Thyroid gland (tissue), 4 donors: ENCODE results near the gene RBP2. TPM values are rescaled to one million over a fixed set of nuclear protein-coding genes. Genes with fewer than 3 reads are reported as not detected.

Experiments used
- DNase-seq, 2 donors: peaks; one replicate each; pipeline ENCODE4 v3.0.0-alpha.2; 2019
- H3K27ac ChIP-seq, 3 donors: fragments of 200-600 bp; sonication (generic); 1 replicate in 2 of 3; 2 replicates in 1 of 3; pipeline ENCODE4 v1.5.1; 2016 to 2019; ENCODE audit warnings: mild to moderate bottlenecking in 1 of 3, moderate library complexity in 1 of 3
- H3K27me3 ChIP-seq: fragments of 200-600 bp; sonication (generic); one replicate; pipeline ENCODE4 v1.5.1; 2019
- H3K36me3 ChIP-seq, 2 donors: fragments of 200-600 bp; sonication (generic); one replicate each; pipeline ENCODE4 v1.5.1; 2016 to 2019
- H3K4me1 ChIP-seq, 2 donors: fragments of 200-600 bp; sonication (generic); one replicate each; pipeline ENCODE4 v1.5.1; 2017 to 2019
- H3K4me3 ChIP-seq, 3 donors: fragments of 200-600 bp; sonication (generic); replicated peaks in 1 of 3; 1 replicate in 2 of 3; 2 replicates in 1 of 3; pipeline ENCODE4 v1.5.1; 2016; ENCODE audit warnings: mild to moderate bottlenecking in 1 of 3
- H3K9me3 ChIP-seq: fragments of 200-600 bp; sonication (generic); one replicate; pipeline ENCODE4 v1.5.1; 2017
- POLR2A ChIP-seq, 2 donors: fragments of 450-650 bp; IDR thresholded peaks; one replicate each; pipeline ENCODE4 v1.6.1; 2017; ENCODE audit warnings: antibody characterized with exemption in 2 of 2, mild to moderate bottlenecking in 2 of 2, moderate library complexity in 1 of 2
- WGBS, 2 donors: methylation state at CpG; one replicate each; pipeline ENCODE4 v1.1.5; 2017; 5-methylcytosine and 5-hydroxymethylcytosine counted together
- intact Hi-C: fragments of 100-400 bp; cut with DNase I; formaldehyde crosslinking; loops from one replicate; pipeline ENCODE4 v1.15.1; 2023
- total RNA-seq, 4 donors: library from RNA; depleted of rRNA; stranded (reverse); fragments of >200 nt; gene quantifications; one replicate each; pipeline ENCODE4 v1.2.3, GENCODE V29; 2016
- TF ChIP-seq, protein P1 (sequence below), 6 experiments: fragments of 200-600 bp in 3 of 6; fragments of 450-650 bp in 3 of 6; sonication (generic) in 3 of 6; IDR thresholded peaks; one replicate each; pipeline ENCODE4 v1.5.1; 2016 to 2019; ENCODE audit warnings: antibody characterized with exemption in 6 of 6, mild to moderate bottlenecking in 2 of 6, inconsistent platforms in 1 of 6, moderate library complexity in 1 of 6

RBP2 gene
- total RNA-seq, 4 donors from 2014 or later = not detected

DNA sequence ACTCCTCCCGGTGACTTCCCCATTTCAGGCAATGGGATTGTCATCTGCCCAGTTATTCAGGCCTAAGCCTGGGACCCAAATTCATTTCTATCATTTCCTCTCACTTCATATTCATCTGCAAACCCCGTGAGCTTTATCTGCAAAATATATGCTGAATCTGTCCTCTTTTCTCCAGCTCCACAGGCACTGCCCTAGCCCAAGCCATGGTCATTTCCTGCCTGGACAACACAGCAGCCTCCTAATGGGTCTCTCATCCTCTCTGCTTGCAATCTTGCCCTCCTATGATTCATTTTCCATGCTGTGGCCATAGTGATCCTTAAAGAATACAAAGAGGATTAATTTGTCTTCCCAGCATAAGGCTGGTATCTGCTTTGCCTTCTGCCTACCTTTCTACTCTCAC, 6.1 kb downstream of the RBP2 start:
- Histone ChIP-seq H3K27me3 (no peaks in the 10 kb centered on the region), H3K9me3 (no peaks in the 10 kb centered on the region), H3K27ac (no peak overlapping the region), H3K36me3 (no peaks in the 10 kb centered on the region), H3K4me1 (no peaks in the 10 kb centered on the region), H3K4me3 (no peak overlapping the region)
- no peak for DNase-seq
- no peak for TF ChIP-seq POLR2A (IDR thresholded peaks at IDR 0.05)
- TF ChIP-seq, protein P1, sequence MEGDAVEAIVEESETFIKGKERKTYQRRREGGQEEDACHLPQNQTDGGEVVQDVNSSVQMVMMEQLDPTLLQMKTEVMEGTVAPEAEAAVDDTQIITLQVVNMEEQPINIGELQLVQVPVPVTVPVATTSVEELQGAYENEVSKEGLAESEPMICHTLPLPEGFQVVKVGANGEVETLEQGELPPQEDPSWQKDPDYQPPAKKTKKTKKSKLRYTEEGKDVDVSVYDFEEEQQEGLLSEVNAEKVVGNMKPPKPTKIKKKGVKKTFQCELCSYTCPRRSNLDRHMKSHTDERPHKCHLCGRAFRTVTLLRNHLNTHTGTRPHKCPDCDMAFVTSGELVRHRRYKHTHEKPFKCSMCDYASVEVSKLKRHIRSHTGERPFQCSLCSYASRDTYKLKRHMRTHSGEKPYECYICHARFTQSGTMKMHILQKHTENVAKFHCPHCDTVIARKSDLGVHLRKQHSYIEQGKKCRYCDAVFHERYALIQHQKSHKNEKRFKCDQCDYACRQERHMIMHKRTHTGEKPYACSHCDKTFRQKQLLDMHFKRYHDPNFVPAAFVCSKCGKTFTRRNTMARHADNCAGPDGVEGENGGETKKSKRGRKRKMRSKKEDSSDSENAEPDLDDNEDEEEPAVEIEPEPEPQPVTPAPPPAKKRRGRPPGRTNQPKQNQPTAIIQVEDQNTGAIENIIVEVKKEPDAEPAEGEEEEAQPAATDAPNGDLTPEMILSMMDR (IDR thresholded peaks at IDR 0.05) = no peak
- intact Hi-C loops = no loop called here
- 86 to 89% methylated on average over 2 of the region's 2 CpGs for WGBS, 2 donors

DNA sequence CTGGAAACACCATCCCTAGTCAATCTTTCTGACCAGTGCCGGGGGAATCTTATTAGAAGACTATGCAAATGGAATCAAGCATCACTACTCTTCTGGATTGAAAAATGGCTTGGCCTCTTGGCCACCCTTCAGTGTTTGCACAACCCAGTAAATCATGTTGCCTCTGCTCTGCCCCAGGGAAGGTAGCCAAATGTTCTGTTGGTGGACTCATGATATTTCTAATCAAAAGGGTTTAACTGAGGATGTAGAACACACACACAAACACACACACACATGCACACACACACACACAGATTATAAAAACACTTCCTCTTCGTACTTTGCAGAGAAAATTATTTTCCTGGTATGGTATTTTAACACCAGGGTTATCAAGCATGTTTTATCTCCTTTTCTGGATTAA, 7.9 kb downstream of the RBP2 start:
- no peaks in the 10 kb centered on the region for H3K27me3 ChIP-seq
- TF ChIP-seq, protein P1 (IDR thresholded peaks at IDR 0.05) = no peak
- no peak for TF ChIP-seq POLR2A (IDR thresholded peaks at IDR 0.05)
- no peaks in the 10 kb centered on the region for H3K4me1 ChIP-seq
- no peaks in the 10 kb centered on the region for H3K36me3 ChIP-seq
- intact Hi-C loops = no loop called here
- no peak overlapping the region for H3K4me3 ChIP-seq
- DNase-seq = no peak
- H3K9me3 ChIP-seq = no peaks in the 10 kb centered on the region
- WGBS, 2 donors = 73 to 81% methylated on average over 2 of the region's 2 CpGs
- no peak overlapping the region for H3K27ac ChIP-seq

DNA sequence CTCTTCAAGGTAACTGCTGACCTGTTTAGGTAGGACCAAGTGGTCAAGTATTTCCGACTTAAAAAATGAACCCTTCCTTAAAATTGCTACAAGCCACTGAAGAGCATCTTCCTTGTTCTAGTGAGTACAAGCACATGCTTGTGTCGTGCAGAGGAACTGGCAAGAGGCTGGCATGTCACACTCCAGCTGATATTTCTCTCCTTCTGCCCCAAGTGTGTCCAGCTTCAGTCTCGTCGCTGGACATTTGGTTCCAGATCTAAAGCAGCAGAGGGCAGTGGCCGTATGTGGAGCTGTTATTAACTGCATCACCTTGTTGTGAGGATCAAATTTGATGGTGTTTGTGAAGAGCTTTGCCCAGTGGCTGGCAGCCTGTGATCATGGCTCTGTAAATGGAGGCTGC, 10.0 kb downstream of the RBP2 start:
- Histone ChIP-seq H3K36me3 (no peaks in the 10 kb centered on the region), H3K27me3 (no peaks in the 10 kb centered on the region), H3K27ac (no peak overlapping the region), H3K4me3 (no peak overlapping the region), H3K4me1 (no peaks in the 10 kb centered on the region), H3K9me3 (no peaks in the 10 kb centered on the region)
- intact Hi-C loops = no loop called here
- TF ChIP-seq, protein P1 (IDR thresholded peaks at IDR 0.05) = no peak
- no peak for TF ChIP-seq POLR2A (IDR thresholded peaks at IDR 0.05)
- no peak for DNase-seq
- 90 to 92% methylated on average over 5 of the region's 5 CpGs for WGBS, 2 donors

DNA sequence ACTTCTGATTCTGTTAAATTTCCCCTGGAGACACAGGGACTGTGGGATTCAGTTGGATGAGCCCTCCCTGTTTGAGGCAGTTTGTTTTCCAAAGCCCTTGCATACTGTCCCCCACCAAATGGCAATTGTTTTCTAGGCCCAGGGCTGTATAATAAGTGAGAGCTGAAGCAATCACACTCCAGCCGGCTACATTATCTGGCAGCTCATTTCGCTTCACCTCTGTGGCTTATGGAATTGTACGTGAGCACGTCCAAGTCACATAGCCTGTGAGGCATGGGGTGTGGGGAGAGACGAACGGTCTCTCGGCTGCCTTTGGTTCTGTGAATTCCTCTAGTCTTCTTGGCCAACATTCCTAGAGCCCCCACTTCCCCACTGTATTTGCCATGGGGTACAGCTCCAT, 10.7 kb downstream of the RBP2 start:
- Histone ChIP-seq H3K27ac (no peak overlapping the region), H3K27me3 (no peaks in the 10 kb centered on the region), H3K36me3 (no peaks in the 10 kb centered on the region), H3K9me3 (no peaks in the 10 kb centered on the region), H3K4me1 (no peaks in the 10 kb centered on the region), H3K4me3 (no peak overlapping the region)
- no peak for DNase-seq
- TF ChIP-seq, protein P1 (IDR thresholded peaks at IDR 0.05) = no peak
- no peak for TF ChIP-seq POLR2A (IDR thresholded peaks at IDR 0.05)
- intact Hi-C loops = no loop called here
- 91 to 96% methylated on average over 7 of the region's 7 CpGs for WGBS, 2 donors

DNA sequence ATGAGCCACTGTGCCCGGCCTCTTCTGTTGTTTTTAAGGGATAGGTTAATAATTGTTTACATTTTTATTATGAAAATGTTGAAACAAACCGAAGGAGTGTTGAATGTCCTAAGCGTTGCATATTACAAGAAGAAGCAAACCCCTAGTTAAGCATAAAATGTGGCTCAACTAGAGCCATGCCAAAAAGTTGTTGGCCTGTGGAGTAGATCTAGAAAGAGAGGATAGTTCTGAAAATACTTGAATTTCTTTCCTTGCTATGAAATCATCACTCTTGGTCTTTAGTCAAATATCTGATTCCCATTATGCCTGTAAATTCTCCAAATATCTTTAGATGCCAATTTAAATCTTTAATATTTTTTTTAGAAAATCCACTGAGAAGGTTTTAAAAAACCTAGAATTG, 12.8 kb downstream of the RBP2 start:
- intact Hi-C loops = no loop called here

More for the DNA sequence above, 12.8 kb downstream of the RBP2 start:
- no peak overlapping the region for H3K4me3 ChIP-seq
- no peaks in the 10 kb centered on the region for H3K9me3 ChIP-seq
- no peaks in the 10 kb centered on the region for H3K4me1 ChIP-seq
- TF ChIP-seq, protein P1 (IDR thresholded peaks at IDR 0.05) = no peak
- H3K27me3 ChIP-seq = no peaks in the 10 kb centered on the region
- no peak overlapping the region for H3K27ac ChIP-seq
- 54 to 86% methylated on average over 3 of the region's 3 CpGs for WGBS, 2 donors
- no peak for DNase-seq
- H3K36me3 ChIP-seq = no peaks in the 10 kb centered on the region
